ENCODE measurements around the gene AP2S1.

AP2S1 gene

GRCh38 chr19:46861691-46862502, 11.3 kb upstream of the AP2S1 start:
- H3K14ac ChIP-seq (ENCODE audit: low read length): peak overlapping the region; percentile 45
- peak overlapping the region; percentile 97 for H3K27ac ChIP-seq (ENCODE audit: low read depth, low read length)
- H2BK12ac ChIP-seq (ENCODE audit: low read length): no peak overlapping the region
- no peak overlapping the region for H2AK5ac ChIP-seq (ENCODE audit: low read length)
- DNase-seq: peak in 1 of 2 donors; percentile 20
- H3K4me3 ChIP-seq (ENCODE audit: low read depth, low read length): peak overlapping the region; percentile 83
- no peak overlapping the region for H2AFZ ChIP-seq (ENCODE audit: insufficient read depth, low read length, poor library complexity)
- H2BK120ac ChIP-seq (ENCODE audit: insufficient read depth, low read length, poor library complexity): no peak overlapping the region
- no peak overlapping the region for H3K18ac ChIP-seq (ENCODE audit: low read length)
- peak overlapping the region; percentile 85 for H3K4ac ChIP-seq (ENCODE audit: low read depth, low read length)
- H4K91ac ChIP-seq (ENCODE audit: low read depth, low read length): peak overlapping the region; percentile 8
- no peaks in the 10 kb centered on the region for H3K9me3 ChIP-seq (ENCODE audit: insufficient read depth, low read depth, low read length)
- peaks cover 12% of the 10 kb centered on the region for H3K79me2 ChIP-seq (ENCODE audit: control insufficient read depth, insufficient read depth, low read length, poor library complexity)
- H3K4me2 ChIP-seq (ENCODE audit: low read length): peak overlapping the region; percentile 82
- H3K36me3 ChIP-seq (ENCODE audit: control insufficient read depth in 1 of 2, insufficient read depth in 2 of 2, low read length in 2 of 2): no peaks in the 10 kb centered on the region
- peaks cover 10 to 22% of the 10 kb centered on the region in 2 experiments for H3K4me1 ChIP-seq (ENCODE audit: control insufficient read depth in 1 of 2, insufficient read depth in 2 of 2, low read length in 2 of 2)
- H4K12ac ChIP-seq (ENCODE audit: low read depth, low read length): no peak overlapping the region
- peak overlapping the region; percentile 24 for H2BK5ac ChIP-seq (ENCODE audit: low read depth, low read length, poor library complexity)
- H3K79me1 ChIP-seq (ENCODE audit: low read length): peaks cover 11% of the 10 kb centered on the region
- no CpG with 5 or more reads among the region's 19 CpGs for WGBS (ENCODE audit: extremely low coverage, insufficient coverage, insufficient read length)
- H3K23ac ChIP-seq (ENCODE audit: low read length): no peak overlapping the region
- H3K9ac ChIP-seq (ENCODE audit: low read length): peak overlapping the region; percentile 57
- H4K8ac ChIP-seq (ENCODE audit: low read depth, low read length): peak overlapping the region; percentile 3
- no peaks in the 10 kb centered on the region for H3K27me3 ChIP-seq (ENCODE audit: insufficient read depth, low read length)

- H3K18ac ChIP-seq (ENCODE audit: low read length): peak within 1 kb of the TSS; percentile 91
- peak within 1 kb of the TSS; percentile 85 for H3K4ac ChIP-seq (ENCODE audit: low read depth, low read length)
- peak within 1 kb of the TSS; percentile 71 for H2AFZ ChIP-seq (ENCODE audit: insufficient read depth, low read length, poor library complexity)
- no peaks in the 10 kb centered on the region for H3K27me3 ChIP-seq (ENCODE audit: insufficient read depth, low read length)
- H3K79me1 ChIP-seq (ENCODE audit: low read length): peaks cover 11% of the 10 kb centered on the region
- peaks cover 12% of the 10 kb centered on the region for H3K79me2 ChIP-seq (ENCODE audit: control insufficient read depth, insufficient read depth, low read length, poor library complexity)
- H3K4me3 ChIP-seq (ENCODE audit: low read depth, low read length): peak within 1 kb of the TSS; percentile 89
- H3K4me1 ChIP-seq (ENCODE audit: control insufficient read depth in 1 of 2, insufficient read depth in 2 of 2, low read length in 2 of 2): peaks cover 10 to 22% of the 10 kb centered on the region in 2 experiments
- H3K9me3 ChIP-seq (ENCODE audit: insufficient read depth, low read depth, low read length): no peaks in the 10 kb centered on the region
- peak within 1 kb of the TSS; percentile 84 for H2BK120ac ChIP-seq (ENCODE audit: insufficient read depth, low read length, poor library complexity)
- DNase-seq: peak in 1 of 2 donors; percentile 28
- H3K23ac ChIP-seq (ENCODE audit: low read length): no peak within 1 kb of the TSS
- no peak within 1 kb of the TSS for H2AK5ac ChIP-seq (ENCODE audit: low read length)
- peak within 1 kb of the TSS; percentile 79 for H4K12ac ChIP-seq (ENCODE audit: low read depth, low read length)
- H4K91ac ChIP-seq (ENCODE audit: low read depth, low read length): peak within 1 kb of the TSS; percentile 84
- H4K8ac ChIP-seq (ENCODE audit: low read depth, low read length): peak within 1 kb of the TSS; percentile 86
- H2BK12ac ChIP-seq (ENCODE audit: low read length): peak within 1 kb of the TSS; percentile 48
- H3K4me2 ChIP-seq (ENCODE audit: low read length): peak within 1 kb of the TSS; percentile 93
- H2BK5ac ChIP-seq (ENCODE audit: low read depth, low read length, poor library complexity): peak within 1 kb of the TSS; percentile 87
- peak within 1 kb of the TSS; percentile 95 for H3K9ac ChIP-seq (ENCODE audit: low read length)
- H3K27ac ChIP-seq (ENCODE audit: low read depth, low read length): peak within 1 kb of the TSS; percentile 97
- peak within 1 kb of the TSS; percentile 90 for H3K14ac ChIP-seq (ENCODE audit: low read length)
- WGBS (ENCODE audit: extremely low coverage, insufficient coverage, insufficient read length): no CpG with 5 or more reads among the region's 91 CpGs
- H3K36me3 ChIP-seq (ENCODE audit: control insufficient read depth in 1 of 2, insufficient read depth in 2 of 2, low read length in 2 of 2): no peaks in the 10 kb centered on the region
Observed at GRCh38 chr19:46860846-46861690, 10.4 kb upstream of the AP2S1 start, which contains the start of gene ARHGAP35. ARHGAP35 (plus strand) TSS chr19:46860997; CDS start chr19:46918676, 57,679 bp downstream.

GRCh38 chr19:46860125-46860845, 9.6 kb upstream of the AP2S1 start:
- Histone ChIP-seq H2AK5ac (ENCODE audit: low read length) (no peak overlapping the region), H3K14ac (ENCODE audit: low read length) (peak overlapping the region; percentile 69), H3K36me3 (ENCODE audit: control insufficient read depth in 1 of 2, insufficient read depth in 2 of 2, low read length in 2 of 2) (no peaks in the 10 kb centered on the region), H4K8ac (ENCODE audit: low read depth, low read length) (peak overlapping the region; percentile 72), H3K4me3 (ENCODE audit: low read depth, low read length) (peak overlapping the region; percentile 89), H3K4me2 (ENCODE audit: low read length) (peak overlapping the region; percentile 93), H2AFZ (ENCODE audit: insufficient read depth, low read length, poor library complexity) (peak overlapping the region; percentile 50), H2BK5ac (ENCODE audit: low read depth, low read length, poor library complexity) (peak overlapping the region; percentile 87), H3K79me1 (ENCODE audit: low read length) (peaks cover 11% of the 10 kb centered on the region), H2BK12ac (ENCODE audit: low read length) (no peak overlapping the region), H3K27ac (ENCODE audit: low read depth, low read length) (peak overlapping the region; percentile 94), H3K4ac (ENCODE audit: low read depth, low read length) (peak overlapping the region; percentile 5), H3K18ac (ENCODE audit: low read length) (peak overlapping the region; percentile 64), H3K4me1 (ENCODE audit: control insufficient read depth in 1 of 2, insufficient read depth in 2 of 2, low read length in 2 of 2) (peaks cover 10 to 22% of the 10 kb centered on the region in 2 experiments), H4K12ac (ENCODE audit: low read depth, low read length) (peak overlapping the region; percentile 79), H3K79me2 (ENCODE audit: control insufficient read depth, insufficient read depth, low read length, poor library complexity) (peaks cover 11% of the 10 kb centered on the region), H3K9ac (ENCODE audit: low read length) (peak overlapping the region; percentile 95), H4K91ac (ENCODE audit: low read depth, low read length) (peak overlapping the region; percentile 84), H2BK120ac (ENCODE audit: insufficient read depth, low read length, poor library complexity) (peak overlapping the region; percentile 80), H3K9me3 (ENCODE audit: insufficient read depth, low read depth, low read length) (no peaks in the 10 kb centered on the region), H3K23ac (ENCODE audit: low read length) (no peak overlapping the region), H3K27me3 (ENCODE audit: insufficient read depth, low read length) (no peaks in the 10 kb centered on the region)
- DNase-seq: peak; percentile 95 to 96
- no CpG with 5 or more reads among the region's 89 CpGs for WGBS (ENCODE audit: extremely low coverage, insufficient coverage, insufficient read length)

GRCh38 chr19:46859637-46860124, 9.0 kb upstream of the AP2S1 start:
- Histone ChIP-seq H2BK12ac (ENCODE audit: low read length) (no peak overlapping the region), H3K27me3 (ENCODE audit: insufficient read depth, low read length) (no peaks in the 10 kb centered on the region), H3K9ac (ENCODE audit: low read length) (no peak overlapping the region), H3K23ac (ENCODE audit: low read length) (no peak overlapping the region), H2AFZ (ENCODE audit: insufficient read depth, low read length, poor library complexity) (peak overlapping the region; percentile 33), H2AK5ac (ENCODE audit: low read length) (no peak overlapping the region), H3K4ac (ENCODE audit: low read depth, low read length) (no peak overlapping the region), H4K12ac (ENCODE audit: low read depth, low read length) (no peak overlapping the region), H3K18ac (ENCODE audit: low read length) (no peak overlapping the region), H3K4me3 (ENCODE audit: low read depth, low read length) (peak overlapping the region; percentile 11), H3K14ac (ENCODE audit: low read length) (no peak overlapping the region), H3K4me2 (ENCODE audit: low read length) (peak overlapping the region; percentile 74), H3K79me1 (ENCODE audit: low read length) (peaks cover 11% of the 10 kb centered on the region), H2BK120ac (ENCODE audit: insufficient read depth, low read length, poor library complexity) (no peak overlapping the region), H4K8ac (ENCODE audit: low read depth, low read length) (peak overlapping the region; percentile 31), H3K79me2 (ENCODE audit: control insufficient read depth, insufficient read depth, low read length, poor library complexity) (peaks cover 11% of the 10 kb centered on the region), H3K36me3 (ENCODE audit: control insufficient read depth in 1 of 2, insufficient read depth in 2 of 2, low read length in 2 of 2) (no peaks in the 10 kb centered on the region), H3K9me3 (ENCODE audit: insufficient read depth, low read depth, low read length) (no peaks in the 10 kb centered on the region), H2BK5ac (ENCODE audit: low read depth, low read length, poor library complexity) (no peak overlapping the region), H3K4me1 (ENCODE audit: control insufficient read depth in 1 of 2, insufficient read depth in 2 of 2, low read length in 2 of 2) (peaks cover 10 to 22% of the 10 kb centered on the region in 2 experiments), H4K91ac (ENCODE audit: low read depth, low read length) (no peak overlapping the region), H3K27ac (ENCODE audit: low read depth, low read length) (peak overlapping the region; percentile 51)
- no CpG with 5 or more reads among the region's 18 CpGs for WGBS (ENCODE audit: extremely low coverage, insufficient coverage, insufficient read length)
- DNase-seq: no peak
